MCF 10A (cell line): ENCODE measurements around the gene KREMEN2. TPM values are rescaled to one million over a fixed set of nuclear protein-coding genes. Genes with fewer than 3 reads are reported as not detected.
A peak's percentile ranks its signal among the peaks of the same experiment; 100 is the strongest.
"Not testable (repeated sequence)": the region's sequence is repeated elsewhere in the genome, so short reads cannot be mapped to it uniquely, and the experiment has no call there.

Source experiments
- BruUV-seq: library from RNA; stranded (reverse); fragments of 400-500 nt; replicated peaks from 2 replicates; lab custom pipeline; 2021; lab: Mats Ljungman, UMichigan
- CTCF ChIA-PET: fragments of 300-600 bp; sonication (Branson Sonifier 250); formaldehyde crosslinking; extraction: SDS; loops from one replicate; lab custom pipeline; 2021; ENCODE audit warnings: antibody characterized with exemption, inconsistent platforms; lab: Yijun Ruan, JAX
- POLR2A ChIA-PET: fragments of 300-600, 350-650 bp; sonication (Branson Sonifier 250); formaldehyde crosslinking; extraction: SDS; loops from one replicate; lab custom pipeline; 2020; ENCODE audit warnings: antibody characterized with exemption, inconsistent platforms; lab: Yijun Ruan, JAX
- DNase-seq: peaks from one replicate; pipeline ENCODE4 v3.0.0-alpha.2; 2018; ENCODE audit not compliant: unreplicated experiment
- H3K27ac Mint-ChIP-seq: one replicate; pipeline ENCODE4 v1.8.0; 2022; ENCODE audit warnings: mild to moderate bottlenecking, low read depth, mixed read lengths; ENCODE audit not compliant: unreplicated experiment
- H3K27me3 Mint-ChIP-seq: one replicate; pipeline ENCODE4 v1.8.0; 2022; ENCODE audit warnings: mixed read lengths; ENCODE audit not compliant: insufficient read depth, unreplicated experiment
- H3K36me3 Mint-ChIP-seq: one replicate; pipeline ENCODE4 v1.8.0; 2022; ENCODE audit warnings: mild to moderate bottlenecking, moderate library complexity, mixed read lengths; ENCODE audit not compliant: insufficient read depth, unreplicated experiment
- H3K4me1 Mint-ChIP-seq: one replicate; pipeline ENCODE4 v1.8.0; 2022; ENCODE audit warnings: mixed read lengths; ENCODE audit not compliant: insufficient read depth, unreplicated experiment
- H3K4me3 Mint-ChIP-seq: one replicate; pipeline ENCODE4 v1.8.0; 2022; ENCODE audit warnings: mild to moderate bottlenecking, moderate library complexity, mixed read lengths; ENCODE audit not compliant: unreplicated experiment
- H3K9me3 Mint-ChIP-seq: one replicate; pipeline ENCODE4 v1.8.0; 2022; ENCODE audit warnings: mixed read lengths; ENCODE audit not compliant: unreplicated experiment
- CTCF ChIP-seq: fragments of 200-600 bp; IDR thresholded peaks from one replicate; pipeline ENCODE4 v1.8.0; 2022; ENCODE audit warnings: antibody characterized with exemption, mild to moderate bottlenecking; ENCODE audit not compliant: unreplicated experiment
- intact Hi-C: fragments of 100-400 bp; cut with micrococcal nuclease; formaldehyde crosslinking; loops from 2 replicates; pipeline ENCODE4 v1.14.1; 2022
- total RNA-seq: library from RNA; stranded (reverse); gene quantifications from 2 replicates; pipeline ENCODE4 v1.2.3, GENCODE V29; 2022

KREMEN2 gene
- total RNA-seq, 1 experiment from 2014 or later, result 0.42 TPM

- ChIA-PET POLR2A (no interaction called here), CTCF (interaction anchor here (0.6 to 0.7 kb wide), 2 partner anchors 15 to 91 kb away, joined by 3 read pairs; no protein-coding TSS in a partner anchor)
- TSS peak; percentile 17 for BruUV-seq
- Mint-ChIP-seq H3K9me3 (no peaks in the 10 kb centered on the region), H3K27me3 (no peaks in the 10 kb centered on the region), H3K4me1 (peaks cover 12% of the 10 kb centered on the region), H3K27ac (no peak overlapping the region), H3K4me3 (no peak overlapping the region), H3K36me3 (peaks cover 35% of the 10 kb centered on the region)
- intact Hi-C loops, result no loop called here
- no peak for TF ChIP-seq CTCF
- DNase-seq, result no peak
These were observed 33.8 kb upstream of the KREMEN2 start for GRCh38 chr16:2930236-2930635.

GRCh38 chr16:2931231-2931914, 32.7 kb upstream of the KREMEN2 start:
- H3K4me3 Mint-ChIP-seq, intact Hi-C loops, H3K9me3 Mint-ChIP-seq, POLR2A ChIA-PET, BruUV-seq, H3K27ac Mint-ChIP-seq, DNase-seq, H3K27me3 Mint-ChIP-seq: not testable (repeated sequence)
- Mint-ChIP-seq H3K4me1 (peaks cover 10% of the 10 kb centered on the region), H3K36me3 (peaks cover 43% of the 10 kb centered on the region)
- CTCF ChIA-PET, result interaction anchor here (0.6 to 1.0 kb wide), 4 partner anchors 19 to 32 kb away, joined by 3 to 6 read pairs (median 4); partner anchors contain the start of gene FLYWCH1

GRCh38 chr16:2933136-2933535, 30.9 kb upstream of the KREMEN2 start:
- intact Hi-C loops, result no loop called here
- TF ChIP-seq CTCF, result no peak
- DNase-seq, result no peak
- Mint-ChIP-seq H3K9me3 (no peaks in the 10 kb centered on the region), H3K4me3 (no peak overlapping the region), H3K27ac (no peak overlapping the region), H3K27me3 (no peaks in the 10 kb centered on the region), H3K4me1 (no peaks in the 10 kb centered on the region), H3K36me3 (peaks cover 45% of the 10 kb centered on the region)
- ChIA-PET POLR2A (no interaction called here), CTCF (no interaction called here)
- no TSS peak for BruUV-seq

GRCh38 chr16:2933701-2934100, 30.4 kb upstream of the KREMEN2 start:
- TSS peak; percentile 16 for BruUV-seq
- no peak for DNase-seq
- intact Hi-C loops, result no loop called here
- Mint-ChIP-seq H3K27me3 (no peaks in the 10 kb centered on the region), H3K36me3 (peaks cover 51% of the 10 kb centered on the region), H3K9me3 (no peaks in the 10 kb centered on the region), H3K27ac (no peak overlapping the region), H3K4me3 (no peak overlapping the region), H3K4me1 (no peaks in the 10 kb centered on the region)
- POLR2A ChIA-PET, result no interaction called here
- CTCF ChIA-PET, result no interaction called here
- no peak for TF ChIP-seq CTCF
